ENCODE data around the gene TYW5.

TYW5 gene

DNA sequence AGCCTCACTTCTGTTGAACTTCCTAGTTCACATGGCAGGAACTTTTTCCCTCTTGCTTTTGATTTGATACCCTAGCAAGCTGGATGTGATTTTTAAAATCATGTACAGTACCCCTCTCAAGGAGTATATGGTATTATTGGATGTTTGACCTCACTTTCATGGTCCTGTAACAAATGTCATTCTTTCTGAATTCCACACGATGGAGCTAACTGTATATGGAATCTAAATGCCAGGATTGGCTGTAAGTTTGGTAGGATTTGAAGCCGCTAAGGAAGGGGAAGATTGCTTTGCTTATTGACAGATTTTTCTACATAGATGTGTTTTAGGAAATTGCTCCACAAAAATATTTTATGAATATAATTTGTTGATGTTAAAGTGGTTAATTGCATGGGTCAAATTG is 18.4 kb upstream of the TYW5 start:
- peak; percentile 83 for DNase-seq

DNA sequence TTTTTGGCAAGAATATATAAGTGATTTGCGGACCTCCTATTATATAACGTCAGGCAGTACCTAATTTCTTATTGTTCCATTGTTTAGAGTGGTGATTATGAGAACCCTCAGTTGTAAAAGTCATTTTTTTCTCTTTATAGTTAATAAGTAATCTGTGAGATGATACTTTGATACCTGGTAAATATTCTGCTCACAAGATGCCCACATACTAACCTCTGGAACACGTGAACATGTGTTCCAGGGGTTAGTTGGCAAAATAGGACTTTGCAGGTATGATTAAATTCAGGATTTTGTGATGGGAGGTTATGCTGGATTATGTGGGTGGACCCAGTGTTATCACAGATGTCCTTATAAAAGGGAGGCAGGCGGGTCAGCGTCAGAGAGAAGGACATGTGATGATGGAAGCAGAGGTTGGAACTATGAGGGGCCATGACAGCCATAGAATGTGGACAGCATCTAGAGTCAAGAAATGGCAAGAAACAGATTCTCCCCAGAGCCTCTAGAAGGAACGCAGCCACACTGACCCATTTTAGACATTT is 16.9 kb upstream of the TYW5 start:
- DNase-seq: no peak

DNA sequence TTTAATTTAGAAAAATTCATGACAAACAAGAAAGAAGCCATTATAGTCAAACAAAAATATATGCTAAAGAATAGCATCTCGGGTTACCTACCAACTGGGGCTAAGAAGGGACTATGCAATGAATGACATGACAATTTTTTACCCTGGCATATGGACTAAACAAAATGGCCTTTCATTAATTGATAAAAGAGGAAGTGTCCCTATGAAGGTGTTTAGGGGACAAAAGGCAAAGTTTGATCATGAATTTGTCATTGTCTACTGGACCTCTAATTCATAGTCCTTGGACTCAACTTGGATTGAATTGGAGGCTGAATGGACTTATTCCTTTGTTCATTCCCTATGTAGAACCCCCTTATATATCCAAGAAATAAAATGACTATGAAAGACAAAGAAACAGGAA is 12.8 kb upstream of the TYW5 start:
- DNase-seq: no peak

DNA sequence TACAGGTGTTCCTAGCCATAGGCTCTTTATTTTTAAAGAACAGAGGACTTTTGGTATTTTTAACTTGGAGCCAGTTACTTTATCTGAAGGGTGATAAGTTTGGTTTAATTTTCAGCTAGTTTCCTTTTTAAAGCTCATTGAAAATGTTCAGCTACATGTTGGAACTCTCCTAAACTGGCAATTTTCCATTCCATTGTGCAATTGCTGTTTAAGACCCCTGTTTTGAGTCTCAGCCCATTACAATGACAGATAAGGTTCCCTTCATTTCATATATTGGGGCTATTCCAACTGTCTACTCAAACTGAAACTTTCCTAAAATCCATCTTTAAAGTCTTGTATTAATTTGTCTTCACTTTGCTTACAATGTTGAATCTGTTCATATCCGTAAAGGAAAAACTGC is 11.7 kb upstream of the TYW5 start:
- DNase-seq: no peak

DNA sequence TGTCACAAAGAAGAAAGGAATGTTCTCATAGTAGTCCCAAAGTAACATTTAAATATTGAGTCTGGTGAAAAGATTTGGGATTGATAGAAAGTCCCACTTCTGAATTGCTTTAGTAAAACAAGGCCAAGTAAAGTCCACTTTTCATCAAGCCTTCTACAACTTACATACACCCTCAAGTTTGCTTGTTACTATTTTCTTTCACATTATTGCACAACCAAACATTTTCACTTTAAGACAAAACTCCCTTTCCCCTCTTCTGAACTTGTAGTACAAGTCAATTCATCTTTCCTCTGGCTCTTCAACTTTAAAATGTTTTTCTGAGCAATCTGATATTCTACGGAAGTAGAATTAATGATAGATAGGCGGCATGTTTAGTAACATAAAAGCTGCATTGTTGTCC is 11.1 kb upstream of the TYW5 start:
- DNase-seq: no peak

DNA sequence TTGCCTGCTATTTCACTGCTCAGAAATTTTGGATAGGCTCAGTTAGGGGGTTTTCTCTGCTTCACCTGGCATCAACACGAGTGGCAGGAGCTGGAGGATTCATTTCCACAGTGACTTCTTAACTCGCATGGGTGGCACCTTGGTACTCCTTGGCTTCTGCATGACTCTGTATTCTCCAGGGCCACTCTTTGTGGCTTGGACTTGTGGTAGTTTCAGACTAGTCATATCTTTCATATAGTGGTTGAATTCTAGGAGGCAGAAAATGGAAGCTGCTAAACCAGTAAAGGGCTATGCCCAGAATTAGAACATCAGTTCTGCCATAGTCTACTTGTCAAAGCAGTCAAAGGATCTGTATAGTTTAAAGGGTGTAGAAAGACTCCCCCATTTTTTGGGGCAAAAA is 6.9 kb upstream of the TYW5 start:
- DNase-seq: no peak

DNA sequence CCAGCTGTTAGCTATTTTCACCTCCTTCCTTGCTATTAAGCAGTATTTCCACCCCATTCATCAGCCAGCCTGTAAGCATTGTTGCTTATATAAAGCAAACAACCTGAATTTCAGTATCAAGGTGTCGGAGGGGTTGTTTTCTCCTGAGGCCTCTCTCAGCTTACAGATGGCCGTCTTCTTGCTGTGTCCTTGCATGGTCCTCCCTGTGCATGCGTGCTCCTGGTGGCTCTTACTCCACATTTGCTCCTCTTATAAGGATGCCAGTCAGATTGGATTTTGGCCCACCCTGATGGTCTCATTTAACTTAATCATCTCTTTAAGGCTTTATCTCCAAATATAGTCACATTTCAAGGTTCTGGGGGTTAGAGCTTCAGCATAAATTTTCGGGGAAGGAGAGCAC is 2.7 kb upstream of the TYW5 start:
- no peak for DNase-seq

DNA sequence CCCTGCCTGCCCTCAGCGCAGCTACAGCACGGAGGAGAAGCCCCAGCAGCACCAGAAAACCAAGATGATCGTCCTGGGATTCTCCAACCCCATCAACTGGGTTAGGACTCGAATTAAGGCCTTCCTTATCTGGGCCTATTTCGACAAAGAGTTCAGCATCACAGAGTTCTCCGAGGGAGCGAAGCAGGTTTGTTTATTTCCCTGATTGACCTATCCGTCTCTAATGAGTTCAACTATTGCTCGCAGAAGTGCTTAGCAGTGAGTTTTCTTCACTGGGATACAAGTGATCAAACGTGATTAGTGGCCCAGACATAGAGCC is 730 bp upstream of the TYW5 start:
- peak; percentile 58 for DNase-seq

DNA sequence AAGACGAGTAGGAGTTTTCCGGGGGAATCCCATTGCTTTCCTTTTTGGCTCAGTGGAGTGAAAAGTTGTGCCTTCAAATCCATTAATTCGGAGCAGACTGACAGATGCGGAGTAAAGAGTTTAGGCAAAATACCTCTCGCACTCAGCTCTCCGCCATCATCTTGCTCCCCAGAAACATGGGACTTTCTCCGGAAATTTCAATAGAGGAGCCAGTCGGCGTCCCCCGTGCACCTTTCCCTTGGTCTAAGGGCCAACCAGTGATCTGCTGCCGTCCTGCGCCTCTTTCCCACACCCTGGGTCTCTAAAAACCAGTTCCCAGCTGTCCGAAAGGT is 318 bp downstream of the TYW5 start:
- DNase-seq: peak; percentile 86

DNA sequence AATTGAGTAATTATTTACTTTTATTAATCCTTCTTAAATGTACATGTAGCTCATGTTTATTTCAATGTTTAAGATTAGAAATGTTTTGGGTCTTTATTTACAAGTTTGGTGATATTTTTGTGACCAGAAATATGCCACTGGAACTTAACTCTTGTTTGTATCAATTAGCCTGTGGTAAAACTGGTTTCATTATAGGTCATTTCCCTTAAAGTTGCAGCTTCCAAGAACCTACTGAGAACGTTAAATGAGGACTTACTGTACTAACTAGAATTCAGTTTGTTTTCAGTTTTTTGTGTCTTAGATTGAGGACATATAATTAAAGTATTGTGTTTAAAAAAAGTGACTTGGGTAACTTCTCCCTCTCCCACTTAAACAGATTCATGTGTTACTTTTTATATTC is 4.3 kb downstream of the TYW5 start:
- no peak for DNase-seq

DNA sequence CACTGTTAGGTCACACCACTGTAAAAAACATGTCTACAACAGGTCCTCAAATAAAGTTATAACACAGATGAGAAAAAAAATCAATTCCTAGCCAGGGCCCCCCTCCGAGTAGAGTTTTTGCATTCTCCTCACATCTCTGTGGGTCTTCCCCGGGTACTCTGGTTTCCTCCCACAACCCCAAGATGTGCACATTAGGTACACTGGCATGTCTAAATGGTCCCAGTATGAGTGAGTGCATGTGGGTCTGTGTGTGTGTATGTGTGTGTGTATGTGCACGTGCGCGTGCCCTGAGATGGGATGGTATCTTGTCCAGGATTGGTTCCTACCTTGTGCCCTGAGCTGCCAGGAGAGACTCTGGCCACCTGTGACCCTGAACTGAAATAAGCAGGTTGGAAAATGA is 4.9 kb downstream of the TYW5 start:
- DNase-seq: no peak

DNA sequence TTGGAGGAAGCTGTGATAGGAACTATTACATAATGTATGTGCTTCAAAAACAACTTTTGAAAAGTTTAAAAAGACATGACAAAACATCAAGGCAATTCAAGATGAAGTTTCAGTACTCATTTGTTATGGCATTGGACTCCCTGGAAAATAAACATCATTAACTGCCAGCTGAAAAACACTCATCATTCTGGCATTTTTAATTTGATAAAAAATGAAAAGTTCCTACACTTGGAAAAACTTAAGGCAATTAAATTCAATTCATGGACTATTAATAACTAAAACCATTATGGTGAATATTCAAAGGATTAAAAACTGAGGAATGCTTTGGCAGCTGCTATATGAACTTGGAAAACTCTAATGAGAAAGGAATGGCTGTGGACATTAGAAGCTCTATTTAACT is 8.5 kb downstream of the TYW5 start:
- DNase-seq: no peak

DNA sequence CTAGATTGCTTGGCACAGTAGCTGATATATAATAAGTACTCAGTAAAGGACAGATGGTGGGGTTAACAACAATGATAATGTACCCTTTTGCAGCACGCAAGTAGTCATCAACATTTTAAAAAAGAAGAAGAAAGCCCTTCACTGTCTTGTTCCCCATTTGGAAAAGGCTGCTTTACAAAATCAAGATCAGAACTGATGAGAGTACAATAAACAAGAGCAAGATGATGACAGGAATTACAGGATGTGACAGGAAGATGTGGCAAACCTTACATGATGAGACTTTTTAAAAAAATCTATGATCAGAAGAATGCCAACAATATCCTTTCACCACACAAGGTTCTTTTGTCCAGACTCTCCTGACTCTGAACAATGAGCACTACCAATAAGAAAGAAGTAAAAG is 9.1 kb downstream of the TYW5 start:
- DNase-seq: no peak

DNA sequence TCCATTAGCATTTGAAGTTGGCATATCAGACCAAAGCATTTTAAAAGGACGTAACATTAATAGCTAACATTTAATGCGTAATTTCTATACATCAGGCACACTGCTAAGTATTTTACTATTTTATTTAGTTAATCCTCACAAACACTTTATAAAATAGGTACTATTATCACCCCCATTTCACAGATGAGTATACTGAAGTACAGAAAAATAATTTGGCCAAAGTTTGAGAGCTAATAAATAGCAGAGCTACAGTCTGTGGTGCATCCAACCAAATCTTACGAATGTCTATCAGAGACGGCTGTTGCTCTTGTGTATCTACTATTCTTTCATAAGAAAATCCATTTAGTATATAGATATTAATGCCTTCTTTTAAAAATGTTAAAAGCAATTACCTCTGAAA is 11.9 kb downstream of the TYW5 start:
- no peak for DNase-seq

DNA sequence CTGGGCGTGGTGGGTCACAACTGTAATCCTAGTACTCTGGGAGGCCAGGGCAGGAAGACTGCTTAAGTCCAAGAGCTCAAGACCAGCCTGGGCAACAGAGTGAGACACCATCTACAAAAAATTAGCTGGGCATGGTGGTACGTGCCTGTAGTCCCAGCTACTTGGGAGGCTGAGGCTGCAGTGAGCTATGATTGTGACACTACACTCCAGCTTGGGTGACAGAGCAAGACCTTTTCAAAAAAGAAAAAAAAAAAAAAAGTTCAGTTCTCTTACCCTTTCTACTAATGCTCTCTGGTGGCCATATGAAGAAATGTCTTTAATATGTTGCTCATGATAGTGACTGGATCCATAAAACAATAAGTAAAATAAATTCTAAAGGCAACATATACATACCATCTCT is 14.9 kb downstream of the TYW5 start:
- peak; percentile 60 for DNase-seq

DNA sequence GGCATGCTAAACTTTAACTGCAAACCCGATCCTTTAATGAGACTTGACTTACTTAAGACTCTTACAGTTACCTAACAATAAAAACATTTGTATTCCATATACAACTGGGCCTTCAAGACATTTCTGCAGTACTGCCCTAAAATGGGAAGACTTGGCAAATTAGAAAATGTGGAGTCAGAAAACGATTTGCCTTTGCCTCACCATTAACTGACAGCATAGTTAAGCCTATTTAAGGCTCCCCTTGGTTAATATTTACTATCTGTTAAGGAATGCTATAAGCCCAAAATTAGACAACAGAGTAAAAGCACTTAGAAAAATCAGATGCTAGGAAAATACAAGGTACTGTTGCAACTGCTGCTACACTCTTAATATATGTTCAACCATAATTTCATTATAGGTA is 18.7 kb downstream of the TYW5 start:
- DNase-seq: no peak

DNA sequence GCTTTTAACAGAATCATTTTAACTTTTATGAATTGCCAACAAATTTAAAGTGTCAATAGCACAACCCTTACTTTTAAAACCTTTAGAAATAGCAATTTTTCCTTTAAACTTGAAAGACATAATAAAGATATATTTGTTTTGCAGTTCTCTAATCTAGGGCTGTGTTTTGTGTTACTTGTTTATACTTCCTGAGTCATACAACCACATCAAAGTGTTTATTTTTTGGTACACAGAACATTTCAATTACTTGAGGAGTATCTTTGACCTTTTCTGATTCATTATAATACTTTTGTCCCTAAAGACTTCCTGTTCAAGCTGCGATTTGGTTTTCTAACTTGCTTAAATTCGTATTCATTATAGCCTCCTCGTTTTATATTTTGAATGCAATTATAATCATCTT is 21.8 kb downstream of the TYW5 start:
- DNase-seq: no peak

DNA sequence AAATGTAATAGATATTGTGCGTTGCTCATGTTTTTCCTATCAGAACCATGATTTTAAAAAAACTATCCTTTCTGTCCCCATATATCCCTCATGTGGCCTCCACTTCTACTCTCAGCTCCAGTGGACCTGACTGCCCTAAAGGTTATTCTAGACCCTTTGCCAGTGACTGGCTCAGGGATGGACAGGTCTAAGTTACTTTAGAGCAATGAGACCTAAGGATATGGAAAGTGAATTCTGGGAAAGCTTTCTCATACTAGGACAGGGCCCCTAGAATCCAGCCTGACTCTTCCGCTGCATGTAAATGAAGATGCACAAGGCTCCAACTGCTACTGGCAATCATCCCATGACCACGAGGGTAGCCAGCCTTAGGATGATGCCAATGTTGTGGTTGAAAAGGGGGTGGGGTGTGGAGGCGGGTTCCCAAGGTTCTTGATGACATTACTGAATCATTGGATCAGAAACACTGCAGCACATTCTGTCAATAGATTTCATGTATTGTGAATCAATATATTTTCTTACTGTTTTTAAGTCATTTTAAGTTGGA is 22.9 kb downstream of the TYW5 start:
- no peak for DNase-seq

DNA sequence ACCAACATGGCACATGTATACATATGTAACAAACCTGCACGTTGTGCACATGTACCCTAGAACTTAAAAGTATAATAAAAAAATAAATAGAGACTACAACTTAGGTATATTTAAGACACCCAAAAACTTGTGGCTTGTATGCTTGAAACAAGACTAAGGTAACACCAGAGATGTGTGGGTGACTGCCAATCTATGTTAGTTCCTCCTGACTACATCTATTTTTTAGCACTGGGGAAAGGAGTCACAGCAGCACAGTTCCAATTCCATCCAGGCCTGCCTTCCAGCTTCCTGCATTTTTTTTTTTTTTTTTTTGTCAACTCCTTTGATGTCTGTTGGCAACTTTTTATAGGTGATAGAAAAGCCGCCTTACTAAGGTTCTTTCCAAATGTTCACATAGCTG is 26.0 kb downstream of the TYW5 start:
- DNase-seq: no peak

DNA sequence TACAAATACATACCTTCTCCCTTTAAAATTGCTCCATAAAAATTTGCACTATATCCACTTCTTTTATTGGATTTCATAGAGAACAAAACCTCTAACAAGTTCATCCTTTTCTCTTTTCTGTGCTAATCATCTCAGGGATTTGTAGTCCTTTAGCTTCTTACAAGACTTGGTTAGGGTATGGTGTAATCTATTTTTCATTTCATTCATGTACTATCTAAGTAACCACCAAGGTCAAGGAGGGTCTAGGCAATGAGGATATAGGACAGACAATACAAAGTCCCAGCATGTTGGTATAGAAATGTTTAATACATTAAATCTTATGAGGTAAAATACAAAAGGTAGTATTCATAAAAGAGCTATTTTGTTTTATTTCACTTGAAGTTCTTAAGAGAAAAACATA is 26.7 kb downstream of the TYW5 start:
- DNase-seq: no peak

DNA sequence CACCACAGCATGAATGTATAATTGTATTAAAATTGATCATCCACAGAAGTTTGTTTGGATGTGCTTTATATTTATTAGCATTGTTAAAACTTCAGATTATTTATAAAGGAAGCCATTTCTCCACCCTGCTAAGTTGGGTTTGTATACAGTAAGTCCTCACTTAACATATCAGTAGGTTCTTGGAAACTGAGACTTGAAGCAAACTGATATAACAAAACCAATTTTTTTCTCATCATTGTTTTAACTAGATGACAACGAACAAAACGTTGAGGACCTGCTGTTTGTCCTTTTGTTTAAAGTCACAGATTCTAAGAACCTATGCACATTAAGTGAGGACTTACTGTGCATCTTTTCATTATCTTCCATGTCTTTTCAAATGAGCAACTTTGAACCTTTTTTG is 27.1 kb downstream of the TYW5 start:
- DNase-seq: no peak

DNA sequence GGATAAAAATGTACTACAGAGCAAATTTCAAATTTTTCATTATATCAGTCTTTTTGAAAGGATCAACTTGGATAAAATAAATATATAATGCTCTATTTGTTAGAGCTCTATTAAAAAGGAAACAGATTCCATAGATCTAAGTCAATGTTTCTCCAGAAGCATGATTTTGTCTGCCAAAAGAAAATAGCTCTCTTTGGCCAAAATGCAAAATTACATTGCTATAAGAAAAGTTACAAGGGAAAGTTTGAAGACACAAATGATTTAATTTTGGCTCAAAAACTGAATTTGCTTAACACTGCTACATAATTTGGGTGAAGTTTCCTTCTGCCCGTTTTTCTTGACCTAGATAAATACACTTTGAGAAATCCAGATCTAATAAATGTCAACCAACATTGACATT is 28.5 kb downstream of the TYW5 start:
- no peak for DNase-seq

DNA sequence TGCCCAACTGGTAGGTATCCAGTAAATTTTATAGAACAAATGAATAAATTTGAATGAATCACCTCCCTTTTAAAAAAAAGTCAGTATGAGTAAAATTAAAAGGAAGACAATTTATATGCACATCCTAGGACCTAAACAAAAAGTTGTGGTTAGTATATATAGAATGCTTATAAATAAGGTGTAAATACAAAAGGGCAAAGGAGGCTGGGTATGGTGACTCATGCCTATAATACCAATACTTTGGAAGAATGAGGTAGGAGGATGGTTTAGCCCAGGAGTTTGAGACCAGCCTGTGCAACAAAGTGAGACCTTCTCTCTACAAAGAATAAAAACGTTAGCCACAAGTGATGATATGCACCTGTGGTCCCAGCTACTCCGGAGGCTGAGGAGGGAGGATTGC is 31.4 kb downstream of the TYW5 start:
- DNase-seq: no peak

DNA sequence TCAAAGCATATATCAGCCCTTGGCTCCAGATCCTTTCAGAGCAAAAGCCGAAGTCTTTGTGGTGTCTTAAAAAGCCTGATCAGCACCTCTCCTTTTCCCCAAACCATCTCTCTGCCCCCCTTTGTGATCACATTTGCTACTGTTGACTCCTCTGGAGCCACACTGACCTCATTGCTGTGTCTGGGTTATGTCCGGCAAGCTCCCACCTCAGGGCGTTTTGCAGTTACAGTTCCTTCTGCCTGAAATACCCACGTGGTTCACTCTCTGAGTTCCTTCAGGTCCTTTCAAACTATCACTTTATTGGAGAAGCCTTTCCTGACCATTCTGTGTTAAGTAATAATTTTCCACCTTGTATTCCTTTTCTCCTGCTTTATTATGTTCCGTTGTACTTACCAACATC is 32.4 kb downstream of the TYW5 start:
- DNase-seq: no peak

DNA sequence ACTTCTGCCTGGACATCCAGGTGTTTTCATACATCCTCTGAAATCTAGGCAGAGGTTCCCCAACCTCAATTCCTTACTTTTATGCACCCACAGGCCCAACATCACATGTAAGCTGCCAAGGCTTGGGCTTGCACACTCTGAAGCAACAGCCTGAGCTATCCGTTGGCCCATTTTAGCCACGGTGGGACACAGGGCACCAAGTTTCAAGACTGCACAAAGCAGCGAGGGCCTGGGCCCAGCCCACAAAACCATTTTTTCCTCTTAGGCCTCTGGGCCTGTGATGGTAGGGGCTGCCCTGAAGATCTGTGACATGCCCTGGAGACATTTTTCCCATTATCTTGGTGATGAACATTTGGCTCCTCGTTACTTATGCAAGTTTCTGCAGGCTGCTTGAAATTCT is 38.3 kb downstream of the TYW5 start:
- no peak for DNase-seq

DNA sequence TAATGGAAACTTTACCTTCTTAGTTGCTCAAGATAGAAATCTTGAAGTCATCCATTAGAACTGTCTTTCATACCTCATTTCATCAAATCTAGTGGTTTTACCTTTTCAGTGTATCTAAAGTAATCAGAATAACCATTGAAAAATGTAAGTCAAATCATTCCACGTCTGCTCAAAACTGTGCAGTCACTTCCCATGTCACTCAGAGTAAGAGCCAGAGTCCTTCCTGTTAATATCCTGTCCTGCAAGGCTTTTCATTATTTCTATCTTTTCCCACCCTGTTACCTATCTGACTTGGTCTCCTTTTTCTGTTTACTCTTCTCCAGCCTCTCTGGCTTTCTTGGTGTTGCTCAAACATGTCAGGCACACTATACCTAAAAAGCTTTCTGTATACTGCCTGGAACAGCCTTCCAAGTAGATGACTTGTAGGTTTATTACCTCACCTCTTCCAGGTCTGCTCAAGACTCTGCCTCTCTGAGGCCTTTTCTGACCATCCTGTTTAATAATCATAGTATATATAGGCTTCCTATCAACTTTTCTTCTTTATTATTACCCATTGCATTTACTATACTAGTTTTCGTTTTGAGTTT is 40.8 kb downstream of the TYW5 start:
- no peak for DNase-seq
